ENCODE measurements around the gene NUP210. TPM values are rescaled to one million over a fixed set of nuclear protein-coding genes. Genes with fewer than 3 reads are reported as not detected.

The NUP210 gene
- total RNA-seq, 2 experiments from 2014 or later, result 159 to 164 TPM

GRCh38 chr3:13344663-13345062, 75.5 kb downstream of the NUP210 start:
- CTCF ChIA-PET, result interaction anchor here (0.6 to 1.5 kb wide), 3 partner anchors 13 to 117 kb away, joined by 3 to 8 read pairs (median 4); no protein-coding TSS in a partner anchor
- POLR2A ChIA-PET, result interaction anchor here (0.7 kb wide), 1 partner anchor 12 kb away, joined by 3 read pairs; no protein-coding TSS in a partner anchor

DNA sequence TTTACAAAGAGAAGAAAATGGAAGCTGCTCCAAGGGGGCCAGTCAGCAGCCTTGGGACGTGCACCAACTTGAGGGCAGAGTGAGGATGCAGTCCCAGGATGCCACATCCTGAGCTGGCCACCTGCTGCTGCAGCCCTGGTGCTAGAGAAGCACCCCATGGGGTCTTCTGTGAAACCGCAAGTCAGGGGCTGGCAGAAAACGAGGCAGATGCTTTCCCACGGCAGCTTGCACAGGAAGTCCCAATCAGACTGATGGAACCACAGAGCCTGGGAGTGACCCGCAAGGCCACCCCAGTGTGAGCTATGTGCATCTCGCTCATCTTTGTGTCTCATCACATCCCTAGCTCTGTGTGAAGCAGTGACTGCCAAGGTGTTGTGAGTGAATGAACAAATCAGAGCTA, 76.5 kb downstream of the NUP210 start:
- ChIA-PET CTCF (interaction anchor here (0.5 to 1.5 kb wide), 4 partner anchors 12 to 1125 kb away, joined by 3 to 8 read pairs (median 4); no protein-coding TSS in a partner anchor), POLR2A (interaction anchor here (1.1 kb wide), 1 partner anchor 11 kb away, joined by 5 read pairs; no protein-coding TSS in a partner anchor)

DNA sequence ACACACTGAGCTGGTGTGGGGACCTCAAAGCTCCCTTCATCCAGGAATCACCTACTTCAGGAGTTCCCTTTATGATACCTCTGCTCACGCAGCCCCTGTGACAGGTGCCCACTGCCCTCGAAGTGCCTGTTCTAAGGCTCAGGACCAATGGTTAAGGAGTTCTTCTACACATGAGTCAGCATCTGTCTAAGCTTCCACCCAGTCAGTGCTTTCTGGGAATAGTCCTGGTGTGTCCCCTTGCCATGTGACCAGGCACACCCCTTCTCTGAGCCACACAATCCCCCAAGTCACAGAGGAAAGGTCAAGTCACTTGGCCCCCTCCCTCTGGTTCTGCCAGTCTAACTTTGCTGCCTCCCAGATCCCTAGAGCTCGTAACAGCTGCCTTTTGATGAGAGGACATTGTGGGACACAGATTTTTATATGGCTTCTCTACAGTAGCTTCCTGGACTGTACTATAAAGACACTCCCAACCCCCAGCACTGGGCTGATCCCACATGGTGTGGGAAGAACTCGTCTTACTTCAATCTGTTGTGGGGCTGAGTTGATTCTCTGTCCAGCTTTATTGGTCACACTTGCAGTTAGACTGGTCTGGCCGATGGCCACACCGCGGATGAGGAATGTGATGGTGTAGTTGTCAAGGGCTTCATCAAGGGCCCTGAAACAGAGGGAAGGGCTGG, 78.8 kb downstream of the NUP210 start:
- ChIA-PET CTCF (no interaction called here), POLR2A (no interaction called here)

DNA sequence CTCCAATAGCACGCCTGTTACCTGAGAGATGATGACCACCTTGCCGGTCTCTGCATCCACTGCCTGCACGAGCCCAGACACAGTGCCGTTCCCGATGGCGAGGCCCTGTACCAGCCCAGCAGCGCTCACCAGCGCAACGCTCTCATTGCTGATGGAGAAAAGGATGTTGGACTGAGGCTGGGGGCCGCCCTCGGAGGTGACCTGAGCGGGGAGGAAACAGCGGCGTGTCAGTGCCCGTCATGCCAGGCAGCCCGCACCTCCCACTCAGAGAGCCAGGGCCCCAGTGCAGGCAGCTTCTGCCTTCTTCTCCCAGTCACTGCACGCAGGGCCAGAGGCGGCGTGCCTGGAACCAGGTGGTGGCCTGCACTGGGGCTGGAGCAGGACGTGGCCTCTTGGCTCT, 80.3 kb downstream of the NUP210 start:
- POLR2A ChIA-PET, result no interaction called here
- CTCF ChIA-PET, result no interaction called here

DNA sequence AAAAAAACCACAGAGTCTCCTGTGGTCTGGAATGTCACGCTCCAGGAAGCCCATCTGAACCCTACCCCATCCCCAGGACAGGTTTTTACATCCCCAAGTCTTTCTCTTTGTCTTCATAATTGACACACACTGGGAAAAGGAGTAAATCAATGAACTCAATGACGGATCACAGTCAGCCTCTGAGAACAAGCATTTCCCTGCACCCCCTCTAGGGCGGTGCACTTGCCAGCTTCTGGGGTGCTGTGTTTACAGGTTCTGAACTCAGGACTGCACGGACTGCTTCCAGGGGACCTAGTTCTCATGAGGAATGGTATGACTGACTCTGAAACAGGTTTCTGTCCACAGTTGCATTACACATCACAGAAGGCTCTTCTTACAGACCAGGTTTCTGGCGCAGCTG, 81.1 kb downstream of the NUP210 start:
- CTCF ChIA-PET, result interaction anchor here (1.3 kb wide), 1 partner anchor 16 kb away, joined by 3 read pairs; no protein-coding TSS in a partner anchor
- POLR2A ChIA-PET, result no interaction called here

DNA sequence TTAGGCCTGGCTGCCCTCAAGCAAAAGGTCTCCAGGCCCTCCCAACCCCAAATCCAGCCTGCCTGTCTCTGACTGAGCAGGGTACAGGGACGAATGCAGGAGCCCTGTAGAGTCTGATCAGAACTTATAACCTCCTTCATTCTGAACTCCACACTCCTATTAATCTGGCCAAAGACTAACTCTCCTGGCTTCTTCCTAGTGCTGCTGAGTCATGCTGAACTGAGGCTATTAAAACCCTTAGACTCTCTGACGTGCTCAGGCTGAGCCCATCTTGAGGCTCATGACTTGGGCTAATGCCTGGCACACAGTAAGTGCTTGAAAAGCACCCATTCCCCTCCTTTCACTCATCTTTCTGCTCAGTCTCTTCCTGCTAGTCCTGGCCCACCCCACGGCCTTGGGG, 81.9 kb downstream of the NUP210 start:
- POLR2A ChIA-PET, result no interaction called here
- CTCF ChIA-PET, result interaction anchor here (1.3 kb wide), 1 partner anchor 17 kb away, joined by 3 read pairs; no protein-coding TSS in a partner anchor

DNA sequence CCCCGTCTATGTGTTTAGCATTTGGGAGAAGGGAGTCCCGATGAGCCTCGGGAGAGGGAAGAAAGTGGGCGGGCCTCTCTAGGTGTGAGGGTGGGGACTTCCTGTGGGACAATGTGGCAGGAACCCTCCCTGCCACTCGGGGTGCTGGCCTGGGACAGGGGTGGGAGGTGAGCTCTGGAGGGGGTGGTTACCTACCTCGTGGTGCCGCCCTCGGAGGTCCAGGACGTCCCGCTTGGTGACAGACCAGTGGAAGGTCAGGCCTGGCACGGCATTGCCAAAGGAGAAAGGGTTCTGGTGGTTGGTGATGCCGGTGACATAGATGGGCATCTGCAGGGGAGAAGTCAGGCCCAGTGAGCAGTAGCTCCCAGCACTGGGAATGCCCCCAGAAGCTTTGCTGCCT, 83.5 kb downstream of the NUP210 start:
- POLR2A ChIA-PET, result no interaction called here
- CTCF ChIA-PET, result interaction anchor here (0.7 kb wide), 1 partner anchor 13 kb away, joined by 3 read pairs; no protein-coding TSS in a partner anchor

GRCh38 chr3:13335503-13335902, 84.6 kb downstream of the NUP210 start:
- POLR2A ChIA-PET, result no interaction called here

DNA sequence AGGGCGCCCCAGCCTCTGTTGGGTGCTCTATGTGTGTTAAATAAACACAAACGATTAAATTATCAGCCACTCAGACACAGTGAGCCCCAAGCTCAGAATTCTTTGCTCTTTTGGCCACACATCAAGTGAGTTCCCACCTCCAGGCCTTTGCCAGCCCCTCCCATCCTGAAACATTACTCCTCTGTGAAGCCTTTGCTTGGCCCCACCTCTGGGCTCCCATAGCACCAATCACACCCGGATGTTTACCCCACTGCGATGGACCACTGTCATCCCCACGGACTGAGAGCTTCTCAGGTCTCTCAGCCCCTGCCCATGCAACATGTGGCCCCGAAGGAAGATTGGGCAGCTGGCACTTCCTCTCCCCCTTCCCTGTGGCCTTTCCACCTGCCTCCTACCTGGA, 85.1 kb downstream of the NUP210 start:
- POLR2A ChIA-PET, result no interaction called here
- CTCF ChIA-PET, result no interaction called here

More at GRCh38 chr3:13335503-13335902, 84.6 kb downstream of the NUP210 start:
- CTCF ChIA-PET, result no interaction called here

GRCh38 chr3:13333236-13333897, 86.8 kb downstream of the NUP210 start:
- POLR2A ChIA-PET, result interaction anchor here (0.5 to 1.3 kb wide), 2 partner anchors 10 to 56 kb away, joined by 5 to 7 read pairs; no protein-coding TSS in a partner anchor
- CTCF ChIA-PET, result no interaction called here

GRCh38 chr3:13332740-13333139, 87.4 kb downstream of the NUP210 start:
- ChIA-PET CTCF (interaction anchor here (1.3 kb wide), 2 partner anchors 11 to 13 kb away, joined by 4 to 5 read pairs; no protein-coding TSS in a partner anchor), POLR2A (interaction anchor here (0.5 to 1.3 kb wide), 3 partner anchors 10 to 56 kb away, joined by 3 to 7 read pairs (median 5); no protein-coding TSS in a partner anchor)

DNA sequence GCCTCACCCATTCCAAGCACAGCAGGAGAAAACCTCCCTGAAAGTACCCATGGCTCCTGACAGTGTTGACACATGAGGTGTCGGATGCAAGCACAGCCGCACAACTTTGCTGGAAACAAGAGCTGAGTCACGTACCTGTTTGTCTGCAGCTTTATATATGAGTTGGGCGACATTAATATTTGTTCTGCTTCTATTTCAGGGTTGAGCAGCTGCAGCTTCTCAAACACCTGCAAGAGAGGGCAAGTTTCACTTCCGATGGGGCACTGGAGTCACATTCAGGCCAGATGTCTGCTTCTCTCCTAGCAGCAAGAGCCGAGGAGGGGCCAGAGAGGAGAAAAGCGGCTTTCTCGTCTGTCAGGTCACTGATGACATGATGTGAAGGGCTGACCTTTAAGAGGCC, 88.0 kb downstream of the NUP210 start:
- ChIA-PET POLR2A (interaction anchor here (0.6 kb wide), 1 partner anchor 12 kb away, joined by 3 read pairs; no protein-coding TSS in a partner anchor), CTCF (interaction anchor here (1.3 kb wide), 2 partner anchors 11 to 13 kb away, joined by 4 to 5 read pairs; no protein-coding TSS in a partner anchor)

- ChIA-PET POLR2A (no interaction called here), CTCF (no interaction called here)
Observed at GRCh38 chr3:13329746-13330145, 90.4 kb downstream of the NUP210 start.

DNA sequence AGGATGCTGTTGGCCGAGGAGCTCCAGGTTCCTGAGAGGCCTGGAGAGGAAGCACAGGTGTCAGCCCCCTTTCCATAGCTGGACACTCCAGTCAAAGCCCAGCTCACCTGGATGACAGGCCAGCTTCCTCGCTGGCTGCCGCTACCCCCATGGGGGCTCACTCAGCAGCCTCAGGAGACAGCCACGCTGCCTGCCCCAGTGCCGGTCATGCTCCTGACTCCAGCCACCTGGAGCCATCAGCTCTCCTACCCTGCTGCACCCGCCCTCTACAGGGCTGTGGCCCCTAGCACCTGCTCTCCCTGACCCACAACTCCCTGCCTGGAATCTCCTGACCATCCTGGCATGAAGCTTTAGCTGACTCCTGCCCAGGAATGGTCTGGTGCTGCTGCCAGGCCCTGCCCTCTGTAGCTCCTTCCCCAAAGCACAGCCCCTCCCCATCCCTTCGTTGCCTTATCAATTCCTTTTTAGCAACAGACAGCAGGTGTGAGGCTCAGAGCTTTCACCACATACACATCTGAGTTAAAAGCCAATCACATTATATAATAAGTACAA, 94.2 kb downstream of the NUP210 start:
- POLR2A ChIA-PET, result interaction anchor here (0.6 kb wide), 1 partner anchor 448 kb away, joined by 3 read pairs; no protein-coding TSS in a partner anchor
- CTCF ChIA-PET, result no interaction called here

GRCh38 chr3:13324835-13325501, 95.2 kb downstream of the NUP210 start:
- POLR2A ChIA-PET, result interaction anchor here (0.6 kb wide), 2 partner anchors 119 to 1143 kb away, joined by 3 to 8 read pairs; no protein-coding TSS in a partner anchor
- CTCF ChIA-PET, result no interaction called here

DNA sequence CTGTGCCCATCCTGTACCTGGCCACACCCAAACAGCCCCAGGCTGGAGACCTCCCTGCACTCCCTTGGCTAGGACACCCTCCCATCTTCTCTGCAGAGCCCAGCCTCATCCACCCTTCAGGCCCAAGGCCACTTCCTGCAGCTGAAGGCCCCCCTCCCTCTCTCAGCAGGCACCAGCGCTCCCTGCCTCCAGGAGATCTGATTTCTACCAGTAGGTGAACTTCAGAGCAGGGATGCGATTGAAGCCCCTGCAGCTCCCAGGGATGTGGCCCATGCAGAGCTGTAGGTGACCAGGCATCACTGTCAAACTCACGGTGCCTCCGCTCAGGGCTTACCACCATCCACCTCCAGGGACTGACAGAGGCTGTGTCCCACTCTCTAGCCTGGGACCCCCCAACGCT, 96.3 kb downstream of the NUP210 start:
- ChIA-PET POLR2A (no interaction called here), CTCF (interaction anchor here (0.7 kb wide), 1 partner anchor 13 kb away, joined by 3 read pairs; no protein-coding TSS in a partner anchor)

GRCh38 chr3:13322324-13322723, 97.8 kb downstream of the NUP210 start:
- CTCF ChIA-PET, result no interaction called here
- POLR2A ChIA-PET, result no interaction called here

GRCh38 chr3:13319564-13320220, 100.4 kb downstream of the NUP210 start:
- POLR2A ChIA-PET, result no interaction called here
- CTCF ChIA-PET, result interaction anchor here (0.9 kb wide), 1 partner anchor 227 kb away, joined by 3 read pairs; no protein-coding TSS in a partner anchor
